CD14-positive monocyte (primary cell): ENCODE results near the gene NMNAT3. TPM values are rescaled to one million over a fixed set of nuclear protein-coding genes. Genes with fewer than 3 reads are reported as not detected.
A peak's percentile ranks its signal among the peaks of the same experiment; 100 is the strongest.

Experiments used
- DNase-seq, 3 donors: peaks; one replicate each; pipeline ENCODE4 v3.0.0-alpha.2; 2011 to 2022
- H2AFZ ChIP-seq: 2 replicates; pipeline ENCODE4 v1.6.0; 2012; ENCODE audit warnings: mild to moderate bottlenecking, low read depth, low read length, inconsistent platforms; ENCODE audit not compliant: insufficient read depth, poor library complexity, severe bottlenecking
- H3K27ac ChIP-seq, 2 donors: 1 replicate in 1 of 2; 2 replicates in 1 of 2; pipeline ENCODE4 v1.5.1; 2012 to 2013; ENCODE audit warnings: low read length in 2 of 2, control low read depth in 1 of 2, inconsistent platforms in 1 of 2, low read depth in 1 of 2, mild to moderate bottlenecking in 1 of 2
- H3K27me3 ChIP-seq, 2 donors: one replicate each; pipeline versions ENCODE4 v1.6.0 to v1.6.1; 2011 to 2013; ENCODE audit warnings: low read length in 2 of 2; ENCODE audit not compliant: control insufficient read depth in 2 of 2, insufficient read depth in 2 of 2
- H3K36me3 ChIP-seq, 2 donors: replicated peaks in 1 of 2; 1 replicate in 1 of 2; 2 replicates in 1 of 2; pipeline versions ENCODE4 v1.5.1 to v1.6.1; 2012 to 2013; ENCODE audit warnings: low read length in 2 of 2, control low read depth in 1 of 2, inconsistent platforms in 1 of 2, mild to moderate bottlenecking in 1 of 2; ENCODE audit not compliant: insufficient read depth in 2 of 2, control insufficient read depth in 1 of 2
- H3K4me1 ChIP-seq, 2 donors: 1 replicate in 1 of 2; 2 replicates in 1 of 2; pipeline versions ENCODE4 v1.5.1 to v1.6.1; 2012 to 2013; ENCODE audit warnings: low read length in 2 of 2, control low read depth in 1 of 2, inconsistent platforms in 1 of 2, mild to moderate bottlenecking in 1 of 2, moderate library complexity in 1 of 2; ENCODE audit not compliant: insufficient read depth in 2 of 2, control insufficient read depth in 1 of 2
- H3K4me2 ChIP-seq: replicated peaks from 2 replicates; pipeline ENCODE3; 2012; ENCODE audit warnings: low read length, moderate library complexity, mild to moderate bottlenecking; ENCODE audit not compliant: poor library complexity, severe bottlenecking; ENCODE audit errors: extremely low read depth
- H3K4me3 ChIP-seq, 3 experiments: fragments of 200-600 bp in 1 of 3; sonication (generic) in 1 of 3; replicated peaks in 1 of 3; 1 replicate in 2 of 3; 2 replicates in 1 of 3; pipeline ENCODE4 v1.5.1; 2011 to 2013; ENCODE audit warnings: low read length in 3 of 3, mild to moderate bottlenecking in 3 of 3, control low read depth in 2 of 3, low read depth in 2 of 3, inconsistent platforms in 1 of 3, moderate library complexity in 1 of 3
- H3K79me2 ChIP-seq: 2 replicates; pipeline ENCODE4 v1.6.0; 2012; ENCODE audit warnings: mild to moderate bottlenecking, control low read depth, inconsistent platforms, low read length, moderate library complexity; ENCODE audit not compliant: insufficient read depth
- H3K9ac ChIP-seq: 2 replicates; pipeline ENCODE4 v1.6.0; 2017; ENCODE audit warnings: low read length, mild to moderate bottlenecking; ENCODE audit not compliant: insufficient read depth, poor library complexity, severe bottlenecking
- H3K9me3 ChIP-seq, 2 donors: replicated peaks in 1 of 2; 1 replicate in 1 of 2; 2 replicates in 1 of 2; pipeline versions ENCODE4 v1.5.1 to v1.6.1; 2012 to 2013; ENCODE audit warnings: low read length in 2 of 2, control low read depth in 1 of 2; ENCODE audit not compliant: control insufficient read depth in 1 of 2, insufficient read depth in 1 of 2
- H4K20me1 ChIP-seq: 2 replicates; pipeline ENCODE4 v1.6.0; 2012; ENCODE audit warnings: mild to moderate bottlenecking, low read length, control low read depth, moderate library complexity; ENCODE audit not compliant: insufficient read depth
- H3K27ac Mint-ChIP-seq, 7 donors: one replicate each; pipeline ENCODE4 v1.8.0; 2020; ENCODE audit warnings: mild to moderate bottlenecking in 7 of 7, mixed read lengths in 7 of 7, moderate library complexity in 6 of 7, inconsistent platforms in 2 of 7
- H3K27me3 Mint-ChIP-seq, 3 donors: one replicate each; pipeline ENCODE4 v1.8.0; 2021 to 2022; ENCODE audit warnings: low read depth in 3 of 3, mild to moderate bottlenecking in 3 of 3, mixed read lengths in 3 of 3, moderate library complexity in 3 of 3, inconsistent platforms in 1 of 3
- H3K36me3 Mint-ChIP-seq, 2 donors: one replicate each; pipeline ENCODE4 v1.8.0; 2020; ENCODE audit warnings: mixed read lengths in 2 of 2, inconsistent platforms in 1 of 2, mild to moderate bottlenecking in 1 of 2
- H3K4me1 Mint-ChIP-seq: one replicate; pipeline ENCODE4 v1.8.0; 2020; ENCODE audit warnings: mild to moderate bottlenecking, mixed read lengths
- H3K4me3 Mint-ChIP-seq, 2 donors: one replicate each; pipeline ENCODE4 v1.8.0; 2020; ENCODE audit warnings: mild to moderate bottlenecking in 2 of 2, mixed read lengths in 2 of 2, moderate library complexity in 1 of 2
- H3K9me3 Mint-ChIP-seq, 7 donors: one replicate each; pipeline ENCODE4 v1.8.0; 2020 to 2022; ENCODE audit warnings: mixed read lengths in 7 of 7, mild to moderate bottlenecking in 6 of 7, moderate library complexity in 6 of 7, inconsistent platforms in 2 of 7
- WGBS: methylation state at CpG from one replicate; pipeline ENCODE4 v1.1.5; 2013; ENCODE audit warnings: missing lambda C conversion rate; ENCODE audit not compliant: insufficient coverage; 5-methylcytosine and 5-hydroxymethylcytosine counted together
- intact Hi-C, 2 donors: fragments of 100-400 bp; cut with micrococcal nuclease; formaldehyde crosslinking; loops; one replicate each; pipeline versions ENCODE4 v1.15.0 to v1.15.1; 2023
- polyA plus RNA-seq, 3 donors: library from polyadenylated mRNA; depleted of rRNA in 1 of 3; unstranded in 2 of 3; stranded (reverse) in 1 of 3; fragments of 300-500 nt in 2 of 3; fragments of >200 nt in 1 of 3; fragmentation: Illumina TruSeq in 2 of 3; gene quantifications; 1 replicate in 2 of 3; 2 replicates in 1 of 3; pipeline ENCODE4 v1.2.3, GENCODE V29; 2012 to 2021
- TF ChIP-seq, protein P1 (sequence below): fragments of 200-600 bp; IDR thresholded peaks from one replicate; pipeline ENCODE4 v1.8.0; 2022; ENCODE audit warnings: antibody characterized with exemption, mild to moderate bottlenecking

Gene NMNAT3
- polyA plus RNA-seq, 3 donors: 1.4 to 5.7 (median 2.9) TPM

DNA sequence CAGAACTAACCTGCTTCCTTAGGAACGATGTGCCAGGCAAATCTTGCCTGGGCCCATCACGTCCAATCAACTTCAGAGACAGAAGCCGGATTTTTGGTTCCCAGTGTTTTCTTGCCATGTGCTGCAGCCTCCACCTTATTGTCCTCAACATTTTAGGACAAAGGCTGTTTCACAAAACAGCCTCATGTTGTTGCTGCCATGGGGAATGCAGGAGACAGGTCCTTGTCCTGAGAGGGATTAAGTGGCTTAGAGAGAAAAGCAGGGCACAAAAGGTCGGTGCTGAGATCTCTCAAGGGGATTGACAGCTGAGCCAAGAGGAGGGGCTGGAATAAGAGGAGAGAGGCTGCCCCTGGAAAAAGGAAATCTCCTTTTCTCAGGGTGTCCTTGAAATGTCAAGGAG lies 11.3 kb upstream of the NMNAT3 start:
- H3K79me2 ChIP-seq: no peaks in the 10 kb centered on the region
- H3K36me3 Mint-ChIP-seq: no peaks in the 10 kb centered on the region
- H3K4me3 Mint-ChIP-seq: no peak overlapping the region
- H3K9me3 Mint-ChIP-seq: peaks cover 0 to 2% (median 0%) of the 10 kb centered on the region in 7 donors
- no peaks in the 10 kb centered on the region for H3K27me3 ChIP-seq
- H2AFZ ChIP-seq: no peak overlapping the region
- 46% methylated on average over 1 of the region's 4 CpGs for WGBS
- H3K27ac ChIP-seq: no peak overlapping the region
- DNase-seq: no peak
- intact Hi-C loops: no loop called here
- H3K4me1 Mint-ChIP-seq: peaks cover 14% of the 10 kb centered on the region
- H4K20me1 ChIP-seq: no peaks in the 10 kb centered on the region
- H3K27ac Mint-ChIP-seq: no peak overlapping the region
- no peak overlapping the region for H3K4me2 ChIP-seq
- H3K9me3 ChIP-seq: no peaks in the 10 kb centered on the region
- peaks cover 0 to 12% (median 4%) of the 10 kb centered on the region in 3 donors for H3K27me3 Mint-ChIP-seq
- no peak overlapping the region for H3K9ac ChIP-seq
- no peaks in the 10 kb centered on the region for H3K4me1 ChIP-seq
- TF ChIP-seq, protein P1, sequence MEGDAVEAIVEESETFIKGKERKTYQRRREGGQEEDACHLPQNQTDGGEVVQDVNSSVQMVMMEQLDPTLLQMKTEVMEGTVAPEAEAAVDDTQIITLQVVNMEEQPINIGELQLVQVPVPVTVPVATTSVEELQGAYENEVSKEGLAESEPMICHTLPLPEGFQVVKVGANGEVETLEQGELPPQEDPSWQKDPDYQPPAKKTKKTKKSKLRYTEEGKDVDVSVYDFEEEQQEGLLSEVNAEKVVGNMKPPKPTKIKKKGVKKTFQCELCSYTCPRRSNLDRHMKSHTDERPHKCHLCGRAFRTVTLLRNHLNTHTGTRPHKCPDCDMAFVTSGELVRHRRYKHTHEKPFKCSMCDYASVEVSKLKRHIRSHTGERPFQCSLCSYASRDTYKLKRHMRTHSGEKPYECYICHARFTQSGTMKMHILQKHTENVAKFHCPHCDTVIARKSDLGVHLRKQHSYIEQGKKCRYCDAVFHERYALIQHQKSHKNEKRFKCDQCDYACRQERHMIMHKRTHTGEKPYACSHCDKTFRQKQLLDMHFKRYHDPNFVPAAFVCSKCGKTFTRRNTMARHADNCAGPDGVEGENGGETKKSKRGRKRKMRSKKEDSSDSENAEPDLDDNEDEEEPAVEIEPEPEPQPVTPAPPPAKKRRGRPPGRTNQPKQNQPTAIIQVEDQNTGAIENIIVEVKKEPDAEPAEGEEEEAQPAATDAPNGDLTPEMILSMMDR: no peak
- no peaks in the 10 kb centered on the region for H3K36me3 ChIP-seq
- no peak overlapping the region for H3K4me3 ChIP-seq

DNA sequence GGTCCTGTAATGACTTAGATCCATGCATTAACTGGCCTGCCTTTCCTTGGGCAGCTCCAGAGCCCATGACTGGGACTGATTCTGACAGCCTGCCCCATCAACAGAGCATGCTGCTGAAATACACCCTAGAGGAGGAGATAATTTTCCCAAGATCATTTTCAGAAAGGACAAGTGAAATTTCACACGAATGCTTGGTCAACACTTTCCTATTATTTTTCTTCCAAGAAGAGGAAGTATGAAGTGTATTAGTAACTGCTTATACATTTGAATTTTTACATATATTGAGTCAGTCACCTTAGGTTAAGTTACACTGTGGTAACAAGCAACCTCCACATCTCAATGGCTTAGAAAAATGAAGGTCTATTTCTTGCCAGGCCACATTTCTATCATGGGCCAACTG lies 9.7 kb upstream of the NMNAT3 start:
- no CpG with 5 or more reads among the region's 1 CpG for WGBS
- Mint-ChIP-seq H3K27me3 (peaks cover 0 to 12% (median 4%) of the 10 kb centered on the region in 3 donors), H3K9me3 (peaks cover 0 to 2% (median 0%) of the 10 kb centered on the region in 7 donors), H3K4me1 (peaks cover 5% of the 10 kb centered on the region), H3K4me3 (no peak overlapping the region), H3K36me3 (no peaks in the 10 kb centered on the region), H3K27ac (peak overlapping the region in 2 of 7 donors; percentile 19 to 37)
- H2AFZ ChIP-seq: no peak overlapping the region
- intact Hi-C loops: no loop called here
- H3K9me3 ChIP-seq: no peaks in the 10 kb centered on the region
- no peaks in the 10 kb centered on the region for H3K36me3 ChIP-seq
- no peaks in the 10 kb centered on the region for H3K79me2 ChIP-seq
- DNase-seq: no peak
- H3K9ac ChIP-seq: no peak overlapping the region
- no peak overlapping the region for H3K4me2 ChIP-seq
- no peak overlapping the region for H3K27ac ChIP-seq
- TF ChIP-seq, protein P1: no peak
- H3K4me1 ChIP-seq: no peaks in the 10 kb centered on the region
- H3K4me3 ChIP-seq: no peak overlapping the region
- no peaks in the 10 kb centered on the region for H4K20me1 ChIP-seq
- H3K27me3 ChIP-seq: no peaks in the 10 kb centered on the region
